Suprapubic skin (tissue), 4 donors: ENCODE results near the gene CD27. TPM values are rescaled to one million over a fixed set of nuclear protein-coding genes. Genes with fewer than 3 reads are reported as not detected.

Source experiments
- DNase-seq, 2 donors: peaks; one replicate each; pipeline ENCODE4 v3.0.0-alpha.2; 2019; ENCODE audit warnings: low spot score in 2 of 2
- H3K27ac ChIP-seq: fragments of 200-600 bp; sonication (generic); one replicate; pipeline ENCODE4 v1.5.1; 2019
- H3K27me3 ChIP-seq: fragments of 200-600 bp; sonication (generic); one replicate; pipeline ENCODE4 v1.5.1; 2019
- H3K36me3 ChIP-seq: fragments of 200-600 bp; sonication (generic); one replicate; pipeline ENCODE4 v1.5.1; 2019
- H3K4me1 ChIP-seq: fragments of 200-600 bp; sonication (generic); one replicate; pipeline ENCODE4 v1.5.1; 2019
- H3K4me3 ChIP-seq: fragments of 200-600 bp; sonication (generic); one replicate; pipeline ENCODE4 v1.5.1; 2019; ENCODE audit warnings: mild to moderate bottlenecking
- H3K9me3 ChIP-seq: fragments of 200-600 bp; sonication (generic); one replicate; pipeline ENCODE4 v1.5.1; 2019
- CTCF ChIP-seq, 2 donors: fragments of 200-600 bp in 1 of 2; fragments of 450-650 bp in 1 of 2; sonication (generic) in 1 of 2; IDR thresholded peaks; one replicate each; pipeline ENCODE4 v1.5.1; 2016 to 2019; ENCODE audit warnings: antibody characterized with exemption in 2 of 2, mild to moderate bottlenecking in 1 of 2, moderate library complexity in 1 of 2
- EP300 ChIP-seq: sonication (generic); formaldehyde crosslinking; IDR thresholded peaks from one replicate; pipeline ENCODE4 v1.6.1; 2017; ENCODE audit warnings: antibody characterized with exemption
- POLR2A ChIP-seq, 2 donors: fragments of 450-650 bp; IDR thresholded peaks; one replicate each; pipeline ENCODE4 v1.6.1; 2017; ENCODE audit warnings: antibody characterized with exemption in 2 of 2, mild to moderate bottlenecking in 2 of 2, moderate library complexity in 2 of 2
- POLR2AphosphoS5 ChIP-seq, 3 donors: sonication (generic); formaldehyde crosslinking; IDR thresholded peaks; one replicate each; pipeline ENCODE4 v1.6.1; 2017; ENCODE audit warnings: antibody characterized with exemption in 3 of 3
- WGBS: methylation state at CpG from one replicate; pipeline ENCODE4 v1.1.5; 2018; 5-methylcytosine and 5-hydroxymethylcytosine counted together
- total RNA-seq, 4 donors: library from RNA; depleted of rRNA; stranded (reverse); fragments of >200 nt; gene quantifications; one replicate each; pipeline ENCODE4 v1.1.0, GENCODE V29; 2016

The CD27 gene
- total RNA-seq, 4 donors from 2014 or later, result 1.9 TPM; not detected in 3

- H3K36me3 ChIP-seq, result no peaks in the 10 kb centered on the region
- no peaks in the 10 kb centered on the region for H3K4me1 ChIP-seq
- H3K27ac ChIP-seq, result no peak overlapping the region
- H3K27me3 ChIP-seq, result no peaks in the 10 kb centered on the region
- H3K4me3 ChIP-seq, result no peak overlapping the region
- WGBS, result 97% methylated on average over 10 of the region's 10 CpGs
- H3K9me3 ChIP-seq, result no peaks in the 10 kb centered on the region
- TF ChIP-seq POLR2A (IDR thresholded peaks at IDR 0.05), result no peak
- no peak for TF ChIP-seq POLR2AphosphoS5 (IDR thresholded peaks at IDR 0.05)
- TF ChIP-seq EP300, result no peak
- no peak for TF ChIP-seq CTCF (IDR thresholded peaks at IDR 0.05)
- no peak for DNase-seq
Measured at GRCh38 chr12:6407236-6407954, 37.4 kb upstream of the CD27 start.

- H3K36me3 ChIP-seq, result no peaks in the 10 kb centered on the region
- H3K27me3 ChIP-seq, result no peaks in the 10 kb centered on the region
- DNase-seq, result no peak
- no peak overlapping the region for H3K27ac ChIP-seq
- H3K4me3 ChIP-seq, result no peak overlapping the region
- H3K9me3 ChIP-seq, result no peaks in the 10 kb centered on the region
- WGBS, result 85% methylated on average over 3 of the region's 3 CpGs
- H3K4me1 ChIP-seq, result no peaks in the 10 kb centered on the region
- TF ChIP-seq POLR2AphosphoS5 (IDR thresholded peaks at IDR 0.05), result no peak
- no peak for TF ChIP-seq CTCF (IDR thresholded peaks at IDR 0.05)
- TF ChIP-seq EP300, result no peak
- no peak for TF ChIP-seq POLR2A (IDR thresholded peaks at IDR 0.05)
Measured at GRCh38 chr12:6416596-6416995, 28.2 kb upstream of the CD27 start.

- H3K27me3 ChIP-seq, result no peaks in the 10 kb centered on the region
- H3K4me3 ChIP-seq, result no peak overlapping the region
- DNase-seq, result no peak
- H3K36me3 ChIP-seq, result no peaks in the 10 kb centered on the region
- WGBS, result 87% methylated on average over 6 of the region's 6 CpGs
- no peak overlapping the region for H3K27ac ChIP-seq
- H3K9me3 ChIP-seq, result no peaks in the 10 kb centered on the region
- TF ChIP-seq POLR2AphosphoS5 (IDR thresholded peaks at IDR 0.05), result no peak
- no peak for TF ChIP-seq EP300
- no peak for TF ChIP-seq POLR2A (IDR thresholded peaks at IDR 0.05)
- no peak for TF ChIP-seq CTCF (IDR thresholded peaks at IDR 0.05)
- peaks cover 2% of the 10 kb centered on the region for H3K4me1 ChIP-seq
Measured at GRCh38 chr12:6418796-6419195, 26.0 kb upstream of the CD27 start.

GRCh38 chr12:6420364-6420763 lies 24.4 kb upstream of the CD27 start:
- no peaks in the 10 kb centered on the region for H3K36me3 ChIP-seq
- TF ChIP-seq POLR2AphosphoS5 (IDR thresholded peaks at IDR 0.05), result no peak
- TF ChIP-seq POLR2A (IDR thresholded peaks at IDR 0.05), result no peak
- TF ChIP-seq EP300, result no peak
- no peak for TF ChIP-seq CTCF (IDR thresholded peaks at IDR 0.05)
- no peak overlapping the region for H3K4me3 ChIP-seq
- H3K27ac ChIP-seq, result no peak overlapping the region
- WGBS, result 64% methylated on average over 4 of the region's 4 CpGs
- no peaks in the 10 kb centered on the region for H3K27me3 ChIP-seq
- no peaks in the 10 kb centered on the region for H3K9me3 ChIP-seq
- peaks cover 8% of the 10 kb centered on the region for H3K4me1 ChIP-seq
- no peak for DNase-seq

GRCh38 chr12:6423267-6424007 lies 21.3 kb upstream of the CD27 start:
- peak; percentile 88 to 92 for DNase-seq
- 6% methylated on average over 9 of the region's 9 CpGs for WGBS
- no peak overlapping the region for H3K27ac ChIP-seq
- no peaks in the 10 kb centered on the region for H3K27me3 ChIP-seq
- H3K4me3 ChIP-seq, result no peak overlapping the region
- H3K36me3 ChIP-seq, result no peaks in the 10 kb centered on the region
- H3K9me3 ChIP-seq, result no peaks in the 10 kb centered on the region
- H3K4me1 ChIP-seq, result peaks cover 8% of the 10 kb centered on the region
- TF ChIP-seq POLR2A (IDR thresholded peaks at IDR 0.05) (no peak), CTCF (IDR thresholded peaks at IDR 0.05) (peak; percentile 83 to 90), EP300 (no peak), POLR2AphosphoS5 (IDR thresholded peaks at IDR 0.05) (peak in 2 of 3 donors; percentile 28 to 74)
